Measurements from ENCODE around the gene IL1RAPL2. TPM values are rescaled to one million over a fixed set of nuclear protein-coding genes. Genes with fewer than 3 reads are reported as not detected.

The IL1RAPL2 gene
- total RNA-seq, 1 experiment from 2014 or later = 1.6 TPM

DNA sequence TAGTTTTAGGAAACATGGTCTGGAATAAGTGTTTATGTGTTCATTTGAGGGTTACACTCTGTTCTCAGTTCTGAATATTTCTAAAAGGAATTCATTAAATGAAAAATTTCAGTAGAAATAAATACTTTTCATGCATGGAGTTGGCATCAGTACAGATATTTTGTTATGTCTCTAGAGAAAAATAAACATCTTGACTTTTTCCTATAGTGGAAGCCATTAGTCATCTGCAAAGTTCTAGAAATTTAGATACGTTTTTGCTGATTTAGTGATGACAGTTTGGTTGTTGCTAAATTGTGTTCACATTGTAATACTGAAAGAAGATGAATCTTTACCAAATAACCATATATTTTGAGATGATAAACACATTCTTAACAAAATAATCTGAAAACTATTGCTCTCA, 922.7 kb downstream of the IL1RAPL2 start:
- POLR2A ChIA-PET (ENCODE audit: unreplicated experiment) = no interaction called here
- no peaks in the 10 kb centered on the region for H3K27me3 ChIP-seq (ENCODE audit: insufficient read depth, low read depth)
- H3K79me2 ChIP-seq (ENCODE audit: low read depth) = no peaks in the 10 kb centered on the region
- H3K4me1 ChIP-seq (replicated peaks; ENCODE audit: insufficient read depth) = no peaks in the 10 kb centered on the region
- no peak for DNase-seq
- H3K27ac ChIP-seq = no peak overlapping the region
- no peaks in the 10 kb centered on the region for H4K20me1 ChIP-seq (ENCODE audit: insufficient read depth)
- H3K9me3 ChIP-seq (ENCODE audit: insufficient read depth, low read depth) = no peaks in the 10 kb centered on the region
- no peak for TF ChIP-seq EZH2 (IDR thresholded peaks at IDR 0.05; ENCODE audit: low read depth)
- TF ChIP-seq, protein P1, sequence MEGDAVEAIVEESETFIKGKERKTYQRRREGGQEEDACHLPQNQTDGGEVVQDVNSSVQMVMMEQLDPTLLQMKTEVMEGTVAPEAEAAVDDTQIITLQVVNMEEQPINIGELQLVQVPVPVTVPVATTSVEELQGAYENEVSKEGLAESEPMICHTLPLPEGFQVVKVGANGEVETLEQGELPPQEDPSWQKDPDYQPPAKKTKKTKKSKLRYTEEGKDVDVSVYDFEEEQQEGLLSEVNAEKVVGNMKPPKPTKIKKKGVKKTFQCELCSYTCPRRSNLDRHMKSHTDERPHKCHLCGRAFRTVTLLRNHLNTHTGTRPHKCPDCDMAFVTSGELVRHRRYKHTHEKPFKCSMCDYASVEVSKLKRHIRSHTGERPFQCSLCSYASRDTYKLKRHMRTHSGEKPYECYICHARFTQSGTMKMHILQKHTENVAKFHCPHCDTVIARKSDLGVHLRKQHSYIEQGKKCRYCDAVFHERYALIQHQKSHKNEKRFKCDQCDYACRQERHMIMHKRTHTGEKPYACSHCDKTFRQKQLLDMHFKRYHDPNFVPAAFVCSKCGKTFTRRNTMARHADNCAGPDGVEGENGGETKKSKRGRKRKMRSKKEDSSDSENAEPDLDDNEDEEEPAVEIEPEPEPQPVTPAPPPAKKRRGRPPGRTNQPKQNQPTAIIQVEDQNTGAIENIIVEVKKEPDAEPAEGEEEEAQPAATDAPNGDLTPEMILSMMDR (conservative IDR thresholded peaks at IDR 0.05) = no peak
- H3K4me2 ChIP-seq = no peak overlapping the region
- BruUV-seq (replicated peaks) = no TSS peak
- intact Hi-C loops (cut with micrococcal nuclease; ENCODE audit: unreplicated experiment) = no loop called here
- H3K9me2 ChIP-seq (ENCODE audit: insufficient read depth) = no peaks in the 10 kb centered on the region
- H3F3A ChIP-seq (ENCODE audit: insufficient read depth, low read depth) = no peaks in the 10 kb centered on the region
- H3K36me3 ChIP-seq (ENCODE audit: low read depth) = no peaks in the 10 kb centered on the region
- H3K4me3 ChIP-seq = no peak overlapping the region
- CTCF ChIA-PET = no interaction called here
- no peak overlapping the region for H2AFZ ChIP-seq

DNA sequence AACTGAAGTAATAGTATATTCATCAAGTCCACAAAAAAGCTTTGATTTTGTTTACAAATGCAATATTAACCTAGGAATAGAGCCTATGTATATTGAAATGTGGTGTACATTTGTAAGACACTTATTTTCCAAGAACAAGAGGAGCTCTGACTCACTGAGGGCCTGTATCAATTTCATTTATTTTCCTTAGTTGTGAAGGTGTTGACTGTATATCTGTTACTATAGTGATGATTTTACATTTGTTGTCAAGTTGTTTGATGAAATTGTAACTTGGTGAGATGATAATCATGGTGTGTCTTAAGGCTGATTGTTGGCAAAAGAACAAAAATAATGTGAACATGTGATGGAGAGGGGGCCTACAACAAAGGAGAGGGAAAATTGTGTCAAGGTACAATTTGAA, 929.4 kb downstream of the IL1RAPL2 start:
- no peaks in the 10 kb centered on the region for H4K20me1 ChIP-seq (ENCODE audit: insufficient read depth)
- H3K36me3 ChIP-seq (ENCODE audit: low read depth) = no peaks in the 10 kb centered on the region
- no peaks in the 10 kb centered on the region for H3K79me2 ChIP-seq (ENCODE audit: low read depth)
- TF ChIP-seq, protein P1 (conservative IDR thresholded peaks at IDR 0.05) = no peak
- no peak for TF ChIP-seq EZH2 (IDR thresholded peaks at IDR 0.05; ENCODE audit: low read depth)
- no peak overlapping the region for H3K4me3 ChIP-seq
- DNase-seq = no peak
- no peaks in the 10 kb centered on the region for H3K9me3 ChIP-seq (ENCODE audit: insufficient read depth, low read depth)
- no peaks in the 10 kb centered on the region for H3K9me2 ChIP-seq (ENCODE audit: insufficient read depth)
- no peak overlapping the region for H2AFZ ChIP-seq
- intact Hi-C loops (cut with micrococcal nuclease; ENCODE audit: unreplicated experiment) = no loop called here
- ChIA-PET POLR2A (ENCODE audit: unreplicated experiment) (no interaction called here), CTCF (no interaction called here)
- BruUV-seq (replicated peaks) = no TSS peak
- no peak overlapping the region for H3K4me2 ChIP-seq
- H3K27me3 ChIP-seq (ENCODE audit: insufficient read depth, low read depth) = no peaks in the 10 kb centered on the region
- H3K4me1 ChIP-seq (replicated peaks; ENCODE audit: insufficient read depth) = no peaks in the 10 kb centered on the region
- no peak overlapping the region for H3K27ac ChIP-seq
- H3F3A ChIP-seq (ENCODE audit: insufficient read depth, low read depth) = no peaks in the 10 kb centered on the region

DNA sequence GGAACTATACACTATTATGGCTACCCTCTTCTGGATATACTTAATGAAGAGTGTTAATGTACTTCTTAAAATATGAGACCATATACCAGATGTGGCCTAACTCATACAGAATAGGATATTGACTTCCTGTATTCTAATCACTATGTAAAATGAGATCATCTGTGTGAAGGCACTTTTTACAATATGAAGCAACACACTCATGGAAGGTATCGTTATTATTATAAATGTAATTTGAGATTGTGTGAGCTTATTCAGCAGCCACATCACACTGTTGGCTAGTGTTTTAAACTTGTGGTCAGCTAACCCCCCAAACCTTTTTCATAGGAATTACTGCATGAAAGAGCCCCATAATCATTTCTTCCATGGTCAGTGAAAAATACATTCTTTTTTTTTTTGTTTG, 936.3 kb downstream of the IL1RAPL2 start:
- DNase-seq = no peak

More for the DNA sequence above, 936.3 kb downstream of the IL1RAPL2 start:
- Histone ChIP-seq H3K4me1 (replicated peaks; ENCODE audit: insufficient read depth) (peaks cover 9% of the 10 kb centered on the region), H3K27ac (no peak overlapping the region), H3K4me3 (no peak overlapping the region), H3K79me2 (ENCODE audit: low read depth) (no peaks in the 10 kb centered on the region), H3K9me2 (ENCODE audit: insufficient read depth) (no peaks in the 10 kb centered on the region), H3K9me3 (ENCODE audit: insufficient read depth, low read depth) (no peaks in the 10 kb centered on the region), H4K20me1 (ENCODE audit: insufficient read depth) (no peaks in the 10 kb centered on the region), H3K27me3 (ENCODE audit: insufficient read depth, low read depth) (no peaks in the 10 kb centered on the region), H3F3A (ENCODE audit: insufficient read depth, low read depth) (no peaks in the 10 kb centered on the region), H3K4me2 (no peak overlapping the region), H3K36me3 (ENCODE audit: low read depth) (no peaks in the 10 kb centered on the region), H2AFZ (no peak overlapping the region)
- POLR2A ChIA-PET (ENCODE audit: unreplicated experiment) = no interaction called here
- intact Hi-C loops (cut with micrococcal nuclease; ENCODE audit: unreplicated experiment) = no loop called here
- no peak for TF ChIP-seq EZH2 (IDR thresholded peaks at IDR 0.05; ENCODE audit: low read depth)
- TF ChIP-seq, protein P1 (conservative IDR thresholded peaks at IDR 0.05) = no peak
- no TSS peak for BruUV-seq (replicated peaks)
- CTCF ChIA-PET = no interaction called here

Data from PC-9 (cell line).